GM12891 (cell line): ENCODE measurements around the gene RIMBP2.

Source experiments
- POLR2A ChIP-seq: IDR thresholded peaks from 2 replicates; pipeline ENCODE4 v1.6.1; 2011; ENCODE audit warnings: low read depth, low read length, control low read depth
- POLR2AphosphoS5 ChIP-seq: IDR thresholded peaks from 2 replicates; pipeline ENCODE4 v1.6.1; 2011; ENCODE audit warnings: low read depth, low read length, control low read depth
- SPI1 ChIP-seq: IDR thresholded peaks from 2 replicates; pipeline ENCODE4 v1.6.1; 2011; ENCODE audit warnings: low read depth, low read length, control low read depth

GRCh38 chr12:130677957-130678558 lies 38.0 kb downstream of the RIMBP2 start:
- TF ChIP-seq POLR2AphosphoS5 (no peak), POLR2A (no peak), SPI1 (no peak)
